Retina (tissue), 1 donor: ENCODE data around the gene NFKB2.

ENCODE experiments used
- DNase-seq: peaks from one replicate; pipeline ENCODE4 v3.0.0-alpha.2; 2016

The NFKB2 gene

GRCh38 chr10:102395400-102396316, at the start of gene NFKB2:
NFKB2 (plus strand) TSS chr10:102395705; CDS start chr10:102395960, 255 bp downstream.
- DNase-seq = peak; percentile 83

DNA sequence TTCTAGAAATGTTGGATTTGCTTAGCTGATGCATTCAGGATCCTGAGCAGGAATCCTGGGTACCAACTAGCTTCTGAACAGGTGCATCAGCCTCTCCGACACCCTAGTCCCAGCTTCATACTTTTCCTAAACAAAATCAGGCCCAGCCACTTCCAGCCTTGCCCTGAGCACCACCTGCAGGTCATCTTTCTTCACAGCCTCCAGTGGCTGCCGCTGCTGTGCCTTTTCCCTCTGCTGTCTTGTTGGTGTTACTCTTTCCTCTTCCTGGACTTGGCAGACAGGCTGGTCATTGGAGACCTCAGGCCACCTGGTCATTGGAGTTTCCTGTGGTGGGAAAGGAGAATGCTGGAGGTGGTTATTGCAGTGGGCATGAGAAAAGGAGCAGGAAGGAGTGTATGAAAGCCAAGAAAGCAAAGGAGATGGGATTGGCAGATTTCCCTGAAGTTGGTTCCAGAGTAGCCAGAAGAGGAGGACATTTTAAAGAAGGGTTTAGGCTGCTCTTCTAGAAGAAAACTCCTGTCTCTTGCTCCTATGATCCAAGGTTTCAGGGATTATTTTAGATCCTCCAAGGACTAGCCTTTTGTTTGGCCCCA, 48.2 kb upstream of the NFKB2 start:
- DNase-seq = peak; percentile 58

GRCh38 chr10:102352066-102352715, 43.3 kb upstream of the NFKB2 start:
- DNase-seq = peak; percentile 81

GRCh38 chr10:102354451-102354850, 41.1 kb upstream of the NFKB2 start:
- peak; percentile 12 for DNase-seq

GRCh38 chr10:102358712-102359382, 36.7 kb upstream of the NFKB2 start:
- no peak for DNase-seq

DNA sequence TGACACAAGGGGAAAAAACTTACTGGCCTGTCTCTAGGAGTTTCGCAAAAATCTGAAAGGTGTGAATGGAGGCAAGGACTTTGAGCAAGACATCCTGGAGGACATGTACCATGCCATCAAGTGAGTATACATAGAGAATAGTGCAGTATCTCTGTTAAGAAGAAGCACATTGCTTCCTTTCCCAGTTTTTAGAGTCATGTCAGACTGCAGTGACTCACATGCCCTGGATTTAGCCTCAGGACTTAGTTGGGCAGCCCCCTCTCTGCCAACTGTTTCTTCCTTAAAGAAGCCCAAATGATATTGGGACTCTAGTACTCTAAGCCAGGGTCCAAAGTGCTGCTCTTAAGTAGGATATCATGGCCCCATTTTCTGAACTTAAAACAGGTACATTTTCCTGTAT, 28.1 kb upstream of the NFKB2 start:
- DNase-seq = no peak

- DNase-seq = no peak
Observed at GRCh38 chr10:102368077-102368476, 27.4 kb upstream of the NFKB2 start.

- no peak for DNase-seq
Observed at GRCh38 chr10:102371295-102371694, 24.2 kb upstream of the NFKB2 start.

- no peak for DNase-seq
Observed at GRCh38 chr10:102375250-102375649, 20.3 kb upstream of the NFKB2 start.

- DNase-seq = no peak
Observed at GRCh38 chr10:102375867-102376266, 19.6 kb upstream of the NFKB2 start.

- no peak for DNase-seq
Observed at GRCh38 chr10:102376901-102377300, 18.6 kb upstream of the NFKB2 start.

DNA sequence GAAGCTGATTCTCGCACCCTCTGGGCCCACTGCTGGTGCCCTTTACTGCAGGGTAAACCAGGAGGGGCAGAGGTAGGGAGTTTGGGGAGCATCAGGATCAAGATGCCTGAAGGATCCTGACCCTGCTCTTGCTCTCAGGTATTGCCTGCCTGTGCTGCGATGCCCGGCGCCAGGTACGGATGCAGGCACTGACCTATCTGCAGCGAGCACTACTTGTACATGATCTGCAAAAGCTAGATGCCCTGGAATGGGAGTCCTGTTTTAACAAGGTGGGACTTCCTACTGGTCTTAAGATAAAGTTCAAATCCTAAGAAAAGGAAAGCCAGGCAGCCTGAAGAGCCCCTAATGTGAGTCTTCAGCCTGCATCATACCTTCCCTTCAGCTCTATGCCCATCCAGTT, 16.1 kb upstream of the NFKB2 start:
- DNase-seq = no peak

DNA sequence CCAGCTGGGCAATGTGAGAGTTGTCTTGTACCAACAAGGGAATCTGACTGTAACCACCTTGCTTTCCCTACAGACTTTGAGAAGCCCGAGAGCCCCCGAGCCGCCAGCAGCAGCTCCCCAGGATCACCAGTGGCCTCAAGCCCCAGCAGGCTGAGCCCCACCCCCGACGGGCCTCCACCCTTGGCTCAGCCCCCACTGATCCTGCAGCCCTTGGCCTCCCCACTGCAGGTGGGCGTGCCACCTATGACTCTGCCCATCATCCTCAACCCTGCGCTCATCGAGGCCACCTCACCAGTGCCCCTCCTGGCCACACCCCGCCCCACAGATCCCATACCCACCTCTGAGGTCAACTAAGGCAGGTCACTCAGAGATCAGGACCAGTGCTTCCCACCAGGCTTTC, 13.5 kb upstream of the NFKB2 start:
- no peak for DNase-seq

DNA sequence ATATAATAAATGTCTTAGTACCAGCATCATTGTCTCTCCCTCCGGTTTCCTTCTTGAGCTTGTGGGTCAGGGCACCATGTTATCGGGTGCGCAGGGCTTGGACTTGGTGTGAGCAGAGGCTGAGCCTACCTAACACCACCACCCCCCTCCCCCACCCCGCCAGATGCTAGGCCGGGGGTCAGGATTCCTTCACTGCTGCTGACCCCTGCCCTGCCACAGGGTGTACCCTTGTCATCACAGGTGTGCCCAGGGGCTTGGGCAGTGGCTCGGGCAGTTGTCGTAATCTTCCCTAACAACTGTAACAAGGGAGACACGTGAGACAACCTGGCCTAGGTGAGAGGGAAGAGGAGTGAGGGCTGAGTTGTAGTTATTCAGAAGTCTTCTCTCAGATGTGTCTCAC, 12.6 kb upstream of the NFKB2 start:
- no peak for DNase-seq

DNA sequence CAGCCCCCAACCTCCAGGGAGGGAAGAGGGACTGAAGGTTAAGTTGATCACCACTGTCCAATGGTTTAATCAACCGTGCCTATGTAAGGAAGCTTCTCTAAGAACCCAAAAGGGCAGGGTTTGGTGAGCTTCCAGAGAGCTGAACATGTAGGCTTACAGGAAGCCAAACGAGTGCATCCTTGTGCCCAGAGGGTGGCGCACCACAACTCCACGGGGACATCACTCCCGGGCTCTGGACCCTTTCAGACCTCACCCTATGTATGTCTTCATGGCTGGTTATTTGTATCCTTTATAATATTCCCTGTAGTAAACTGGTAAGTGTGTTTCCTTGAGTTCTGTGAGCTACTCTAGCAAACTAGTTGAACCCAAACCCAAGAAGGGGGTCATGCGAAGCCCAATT, 11.5 kb upstream of the NFKB2 start:
- DNase-seq = no peak

GRCh38 chr10:102384606-102385429, 10.7 kb upstream of the NFKB2 start:
- DNase-seq = no peak

GRCh38 chr10:102389894-102390293, 5.6 kb upstream of the NFKB2 start:
- DNase-seq = no peak

GRCh38 chr10:102392306-102392705, 3.2 kb upstream of the NFKB2 start:
- DNase-seq = no peak

DNA sequence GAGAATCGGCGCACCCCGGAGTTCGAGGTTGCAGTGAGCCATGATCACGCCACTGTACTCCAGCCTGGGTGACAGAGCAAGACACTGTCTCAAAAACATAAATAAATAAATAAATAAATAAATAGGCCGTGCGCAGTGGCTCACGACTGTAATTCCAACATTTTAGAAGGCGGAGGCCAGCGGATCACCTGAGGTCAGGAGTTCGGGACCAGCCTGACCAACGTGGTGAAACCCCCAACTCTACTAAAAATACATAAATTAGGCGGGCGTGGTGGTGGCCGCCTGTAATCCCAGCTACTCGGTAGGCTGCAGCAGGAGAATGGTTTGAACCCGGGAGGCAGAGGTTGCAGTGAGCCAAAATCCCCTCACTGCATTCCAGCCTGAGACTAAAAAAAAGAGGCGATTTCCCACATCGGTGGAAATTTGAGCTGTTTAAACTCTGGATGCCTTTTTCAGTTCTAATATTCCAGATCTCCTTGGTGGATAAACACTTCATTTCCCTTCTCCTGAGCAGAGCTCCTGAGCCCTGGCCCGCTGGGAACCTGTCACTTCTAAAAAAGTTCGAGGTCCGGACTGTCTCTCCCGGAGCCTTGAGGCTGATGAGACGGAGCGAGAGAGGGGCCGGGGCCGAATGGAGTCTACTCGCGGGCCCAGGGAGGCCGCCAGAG, 2.0 kb upstream of the NFKB2 start:
- no peak for DNase-seq

- peak; percentile 94 for DNase-seq
Observed at GRCh38 chr10:102394079-102394800, 1.3 kb upstream of the NFKB2 start.

DNA sequence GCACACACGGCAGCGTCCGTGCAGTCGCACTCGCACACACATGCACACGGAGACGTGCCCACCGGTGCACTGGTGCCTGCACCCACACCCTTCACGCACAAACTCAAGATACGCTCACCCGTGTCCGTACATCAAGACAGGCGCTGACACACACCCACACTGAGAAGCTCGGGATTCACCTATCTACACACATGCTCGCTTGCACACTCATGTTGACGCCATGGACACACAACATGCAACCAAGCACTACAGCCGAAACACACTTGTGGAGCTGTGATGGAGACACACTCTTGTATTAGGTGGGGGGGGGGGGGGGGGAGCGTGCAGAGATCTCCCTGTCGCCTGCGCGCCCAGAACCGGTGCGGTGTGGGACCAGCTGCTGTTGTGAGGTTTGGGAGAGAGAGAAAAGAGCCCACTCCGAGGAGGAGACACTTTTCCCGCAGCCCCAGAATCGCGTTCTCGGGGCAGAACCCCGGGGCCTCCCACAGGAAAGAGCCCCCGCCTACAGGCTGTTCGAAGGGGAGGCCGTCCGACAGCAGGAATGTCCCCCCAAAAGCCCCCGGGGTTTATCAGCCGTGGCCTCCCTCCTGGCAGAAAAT, 605 bp upstream of the NFKB2 start:
- no peak for DNase-seq
